B cell (primary cell): ENCODE data around the gene PODXL. TPM values are rescaled to one million over a fixed set of nuclear protein-coding genes. Genes with fewer than 3 reads are reported as not detected.

Experiments
- ATAC-seq: fragments of 200-7000 bp; cut with Tn5 transposase; one replicate; pipeline ENCODE4 v1.10.0; 2021; ENCODE audit warnings: low read depth, mild to moderate bottlenecking, moderate number of reproducible peaks, moderate library complexity
- CTCF ChIA-PET: fragments of 350-600 bp; sonication (Branson Sonifier 250); formaldehyde crosslinking; loops from one replicate; lab custom pipeline; 2021; ENCODE audit warnings: antibody characterized with exemption, inconsistent platforms; lab: Charles Lee
- POLR2A ChIA-PET: fragments of 350-600 bp; sonication (Branson Sonifier 250); formaldehyde crosslinking; loops from one replicate; lab custom pipeline; 2021; ENCODE audit warnings: antibody characterized with exemption; lab: Charles Lee
- DNase-seq: peaks from one replicate; pipeline ENCODE4 v3.0.0; 2013
- H2AFZ ChIP-seq: 2 replicates; pipeline ENCODE4 v1.6.1; 2012; ENCODE audit warnings: mild to moderate bottlenecking, low read depth, low read length; ENCODE audit not compliant: insufficient read depth, poor library complexity, severe bottlenecking
- H3K27ac ChIP-seq, 2 donors: 1 replicate in 1 of 2; 2 replicates in 1 of 2; pipeline ENCODE4 v1.5.1; 2012 to 2013; ENCODE audit warnings: low read length in 2 of 2, mild to moderate bottlenecking in 2 of 2, moderate library complexity in 1 of 2
- H3K27me3 ChIP-seq, 4 experiments: fragments of 200-600 bp in 1 of 4; sonication (generic) in 1 of 4; replicated peaks in 1 of 4; 1 replicate in 2 of 4; 2 replicates in 2 of 4; pipeline versions ENCODE4 v1.6.1 to v1.7.0; 2013 to 2016; ENCODE audit warnings: low read length in 3 of 4, mild to moderate bottlenecking in 2 of 4, mixed read lengths in 1 of 4, moderate library complexity in 1 of 4; ENCODE audit not compliant: insufficient read depth in 4 of 4, control insufficient read depth in 3 of 4; ENCODE audit errors: control extremely low read depth in 1 of 4
- H3K36me3 ChIP-seq, 2 experiments: replicated peaks in 1 of 2; 1 replicate in 1 of 2; 2 replicates in 1 of 2; pipeline versions ENCODE4 v1.6.1 to v1.7.1; 2013; ENCODE audit warnings: low read length in 1 of 2; ENCODE audit not compliant: insufficient read depth in 2 of 2, control insufficient read depth in 1 of 2; ENCODE audit errors: control extremely low read depth in 1 of 2, extremely low read depth in 1 of 2
- H3K4me1 ChIP-seq, 2 donors: fragments of 200-600 bp in 1 of 2; sonication (generic) in 1 of 2; 1 replicate in 1 of 2; 2 replicates in 1 of 2; pipeline versions ENCODE4 v1.5.1 to v1.6.1; 2013 to 2017; ENCODE audit warnings: low read length in 2 of 2; ENCODE audit not compliant: control insufficient read depth in 2 of 2, insufficient read depth in 2 of 2
- H3K4me2 ChIP-seq: replicated peaks from 2 replicates; pipeline ENCODE3; 2012; ENCODE audit warnings: mild to moderate bottlenecking, low read depth, low read length; ENCODE audit not compliant: poor library complexity, severe bottlenecking
- H3K4me3 ChIP-seq, 5 experiments: fragments of 200-600 bp in 1 of 5; sonication (generic) in 1 of 5; 1 replicate in 3 of 5; 2 replicates in 2 of 5; pipeline versions ENCODE4 v1.5.1 to v1.7.0; 2011 to 2016; ENCODE audit warnings: low read length in 4 of 5, mild to moderate bottlenecking in 4 of 5, low read depth in 2 of 5, control low read depth in 1 of 5, moderate library complexity in 1 of 5; ENCODE audit not compliant: insufficient read depth in 1 of 5; ENCODE audit errors: control extremely low read depth in 1 of 5, extremely low read depth in 1 of 5
- H3K79me2 ChIP-seq: fragments of 200-600 bp; sonication (generic); one replicate; pipeline ENCODE4 v1.6.0; 2016; ENCODE audit warnings: low read length; ENCODE audit not compliant: control insufficient read depth, insufficient read depth
- H3K9ac ChIP-seq: fragments of 200-600 bp; sonication (generic); 2 replicates; pipeline ENCODE4 v1.6.1; 2017; ENCODE audit warnings: mild to moderate bottlenecking, low read length, moderate library complexity
- H3K9me3 ChIP-seq, 3 donors: one replicate each; pipeline versions ENCODE4 v1.6.1 to v1.7.1; 2013; ENCODE audit warnings: low read length in 2 of 3; ENCODE audit not compliant: control insufficient read depth in 2 of 3, insufficient read depth in 1 of 3; ENCODE audit errors: control extremely low read depth in 1 of 3
- H4K20me1 ChIP-seq: 2 replicates; pipeline ENCODE4 v1.6.0; 2012; ENCODE audit warnings: mild to moderate bottlenecking, low read length; ENCODE audit not compliant: insufficient read depth, control insufficient read depth, poor library complexity, severe bottlenecking
- H3K27ac Mint-ChIP-seq: one replicate; pipeline ENCODE4 v1.8.0; 2021; ENCODE audit warnings: mixed read lengths
- H3K27me3 Mint-ChIP-seq: one replicate; pipeline ENCODE4 v1.8.0; 2021; ENCODE audit warnings: mixed read lengths
- H3K4me1 Mint-ChIP-seq: one replicate; pipeline ENCODE4 v1.8.0; 2021; ENCODE audit warnings: mixed read lengths
- H3K4me3 Mint-ChIP-seq: one replicate; pipeline ENCODE4 v1.8.0; 2021; ENCODE audit warnings: mixed read lengths
- H3K9me3 Mint-ChIP-seq: one replicate; pipeline ENCODE4 v1.8.0; 2022; ENCODE audit warnings: mixed read lengths; ENCODE audit not compliant: insufficient read depth
- EZH2 ChIP-seq: IDR thresholded peaks from 2 replicates; pipeline ENCODE4 v1.6.1; 2012; ENCODE audit warnings: borderline replicate concordance, low read depth, mild to moderate bottlenecking, moderate library complexity, low read length; ENCODE audit not compliant: insufficient read depth, poor library complexity, severe bottlenecking
- WGBS: methylation state at CpG from one replicate; pipeline ENCODE4 v1.1.5; 2013; ENCODE audit warnings: missing lambda C conversion rate; ENCODE audit not compliant: insufficient coverage; 5-methylcytosine and 5-hydroxymethylcytosine counted together
- intact Hi-C: fragments of 100-400 bp; cut with micrococcal nuclease; formaldehyde crosslinking; loops from one replicate; pipeline ENCODE4 v1.10.0; 2022
- polyA plus RNA-seq: library from polyadenylated mRNA; depleted of rRNA; stranded (reverse); fragments of >200 nt; gene quantifications from 2 replicates; pipeline ENCODE4 v1.2.3, GENCODE V29; 2012
- total RNA-seq, 2 donors: library from RNA; stranded (reverse); fragments of 120-200 nt in 1 of 2; gene quantifications; 1 replicate in 1 of 2; 2 replicates in 1 of 2; pipeline versions ENCODE4 v1.2.3 to v1.2.4, GENCODE V29; 2013 to 2022
- TF ChIP-seq, protein P1 (sequence below): fragments of 200-600 bp; IDR thresholded peaks from one replicate; pipeline ENCODE4 v1.8.0; 2022; ENCODE audit warnings: antibody characterized with exemption, mild to moderate bottlenecking

Gene PODXL
- total and polyA plus RNA-seq, 2 donors (not counting 1 experiment from before 2014, with no cell fraction given), result 1.5 to 5.8 TPM

DNA sequence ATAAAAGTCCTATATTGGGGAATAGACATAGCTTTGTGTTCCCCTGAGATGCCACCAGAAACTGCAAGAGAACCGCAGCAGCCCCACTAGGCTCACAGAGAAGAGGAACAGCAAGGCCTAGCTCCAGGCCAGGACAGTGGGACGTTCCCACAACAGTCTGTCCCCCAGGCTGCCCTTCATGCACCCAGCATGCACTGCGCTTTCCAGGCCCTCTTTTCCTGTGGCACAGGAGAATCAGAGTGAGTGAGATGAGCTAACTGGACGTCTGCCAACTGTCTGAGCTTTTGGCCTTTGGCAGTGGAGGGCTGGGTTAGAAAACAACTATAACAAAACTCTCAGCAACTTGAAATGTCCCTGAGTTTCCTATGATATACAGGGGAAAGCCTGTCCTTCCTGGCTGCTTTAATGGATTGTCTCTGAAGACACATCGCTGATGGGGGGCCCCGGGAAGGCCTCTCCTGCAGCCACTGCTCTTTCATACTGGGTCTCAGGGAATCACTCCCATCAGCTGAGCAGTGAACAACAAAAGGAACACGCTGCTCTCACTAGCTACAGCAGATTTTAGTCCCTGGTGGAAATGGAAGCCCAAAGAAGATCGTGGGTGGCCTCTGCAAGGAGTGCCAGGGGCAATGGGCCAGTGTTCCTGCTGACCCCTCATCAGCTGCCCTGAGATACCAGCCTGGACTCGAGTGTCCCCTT is 53.5 kb downstream of the PODXL start:
- Histone ChIP-seq H3K79me2 (no peaks in the 10 kb centered on the region), H3K36me3 (peaks cover 2 to 3% of the 10 kb centered on the region in 2 experiments), H3K27me3 (no peaks in the 10 kb centered on the region), H3K4me1 (peaks cover under 1 to 5% of the 10 kb centered on the region in 2 donors), H3K4me2 (no peak overlapping the region), H4K20me1 (no peaks in the 10 kb centered on the region), H2AFZ (no peak overlapping the region), H3K9ac (no peak overlapping the region), H3K27ac (no peak overlapping the region), H3K9me3 (no peaks in the 10 kb centered on the region), H3K4me3 (no peak overlapping the region)
- CTCF ChIA-PET, result interaction anchor here (1.6 to 5.1 kb wide), 3 partner anchors 9 to 152 kb away, joined by 5 to 43 read pairs (median 7); no protein-coding TSS in a partner anchor
- ATAC-seq, result no peak
- H3K4me1 Mint-ChIP-seq, result peaks cover 14% of the 10 kb centered on the region
- no peak overlapping the region for H3K27ac Mint-ChIP-seq
- DNase-seq, result no peak
- no peaks in the 10 kb centered on the region for H3K9me3 Mint-ChIP-seq
- POLR2A ChIA-PET, result interaction anchor here (0.6 kb wide), 1 partner anchor 1424 kb away, joined by 3 read pairs; no protein-coding TSS in a partner anchor
- WGBS, result 81% methylated on average over 7 of the region's 9 CpGs
- peaks cover 3% of the 10 kb centered on the region for H3K27me3 Mint-ChIP-seq
- no peak overlapping the region for H3K4me3 Mint-ChIP-seq
- intact Hi-C loops, result no loop called here
- no peak for TF ChIP-seq EZH2
- TF ChIP-seq, protein P1, sequence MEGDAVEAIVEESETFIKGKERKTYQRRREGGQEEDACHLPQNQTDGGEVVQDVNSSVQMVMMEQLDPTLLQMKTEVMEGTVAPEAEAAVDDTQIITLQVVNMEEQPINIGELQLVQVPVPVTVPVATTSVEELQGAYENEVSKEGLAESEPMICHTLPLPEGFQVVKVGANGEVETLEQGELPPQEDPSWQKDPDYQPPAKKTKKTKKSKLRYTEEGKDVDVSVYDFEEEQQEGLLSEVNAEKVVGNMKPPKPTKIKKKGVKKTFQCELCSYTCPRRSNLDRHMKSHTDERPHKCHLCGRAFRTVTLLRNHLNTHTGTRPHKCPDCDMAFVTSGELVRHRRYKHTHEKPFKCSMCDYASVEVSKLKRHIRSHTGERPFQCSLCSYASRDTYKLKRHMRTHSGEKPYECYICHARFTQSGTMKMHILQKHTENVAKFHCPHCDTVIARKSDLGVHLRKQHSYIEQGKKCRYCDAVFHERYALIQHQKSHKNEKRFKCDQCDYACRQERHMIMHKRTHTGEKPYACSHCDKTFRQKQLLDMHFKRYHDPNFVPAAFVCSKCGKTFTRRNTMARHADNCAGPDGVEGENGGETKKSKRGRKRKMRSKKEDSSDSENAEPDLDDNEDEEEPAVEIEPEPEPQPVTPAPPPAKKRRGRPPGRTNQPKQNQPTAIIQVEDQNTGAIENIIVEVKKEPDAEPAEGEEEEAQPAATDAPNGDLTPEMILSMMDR, result no peak
